MM.1S (cell line): ENCODE data around the gene FILIP1.

Experiments used
- CTCF ChIP-seq: fragments of 300-600 bp; sonication (generic); IDR thresholded peaks from 2 replicates; pipeline ENCODE4 v1.5.1; 2016; ENCODE audit warnings: antibody characterized with exemption, low read length, mixed read lengths
- EZH2phosphoT487 ChIP-seq: fragments of 300-600 bp; sonication (generic); IDR thresholded peaks from 2 replicates; pipeline ENCODE4 v1.6.1; 2018; ENCODE audit warnings: antibody characterized with exemption, low read length

GRCh38 chr6:75317503-75318206 is 175.9 kb downstream of the FILIP1 start:
- TF ChIP-seq EZH2phosphoT487 (no peak), CTCF (no peak)
